Measurements from ENCODE around the gene ATP8A2.

ATP8A2 gene

GRCh38 chr13:25409938-25410337 lies 38.2 kb downstream of the ATP8A2 start:
- H3K4me1 ChIP-seq = no peaks in the 10 kb centered on the region
- no peaks in the 10 kb centered on the region for H3K27me3 ChIP-seq (ENCODE audit: control insufficient read depth, insufficient read depth, low read length)
- no peaks in the 10 kb centered on the region for H3K79me2 ChIP-seq
- H3K27ac ChIP-seq = no peak overlapping the region
- H3K4me3 ChIP-seq (ENCODE audit: low read depth, low read length) = no peak overlapping the region
- H2AFZ ChIP-seq = no peak overlapping the region
- H3K9me3 ChIP-seq (ENCODE audit: control insufficient read depth, low read length) = peaks cover 2% of the 10 kb centered on the region
- no peaks in the 10 kb centered on the region for H3K36me3 ChIP-seq (ENCODE audit: control insufficient read depth, insufficient read depth, low read length)
- no peak overlapping the region for H3K9ac ChIP-seq
- TF ChIP-seq CTCF (IDR thresholded peaks at IDR 0.05) = no peak
- H3K4me2 ChIP-seq (ENCODE audit: low read length) = no peak overlapping the region

- H3K4me2 ChIP-seq (ENCODE audit: low read length) = no peak overlapping the region
- no peaks in the 10 kb centered on the region for H3K4me1 ChIP-seq
- H3K27me3 ChIP-seq (ENCODE audit: control insufficient read depth, insufficient read depth, low read length) = no peaks in the 10 kb centered on the region
- H3K79me2 ChIP-seq = no peaks in the 10 kb centered on the region
- H3K9me3 ChIP-seq (ENCODE audit: control insufficient read depth, low read length) = peaks cover 2% of the 10 kb centered on the region
- H2AFZ ChIP-seq = no peak overlapping the region
- no peak for TF ChIP-seq CTCF (IDR thresholded peaks at IDR 0.05)
- no peak overlapping the region for H3K27ac ChIP-seq
- no peak overlapping the region for H3K4me3 ChIP-seq (ENCODE audit: low read depth, low read length)
- no peaks in the 10 kb centered on the region for H3K36me3 ChIP-seq (ENCODE audit: control insufficient read depth, insufficient read depth, low read length)
- no peak overlapping the region for H3K9ac ChIP-seq
Measured at GRCh38 chr13:25415241-25415640, 43.5 kb downstream of the ATP8A2 start.

GRCh38 chr13:25417535-25417934 lies 45.8 kb downstream of the ATP8A2 start:
- Histone ChIP-seq H3K36me3 (ENCODE audit: control insufficient read depth, insufficient read depth, low read length) (no peaks in the 10 kb centered on the region), H3K27ac (no peak overlapping the region), H3K4me3 (ENCODE audit: low read depth, low read length) (no peak overlapping the region), H3K79me2 (no peaks in the 10 kb centered on the region), H3K4me2 (ENCODE audit: low read length) (no peak overlapping the region), H2AFZ (no peak overlapping the region), H3K9ac (no peak overlapping the region), H3K27me3 (ENCODE audit: control insufficient read depth, insufficient read depth, low read length) (no peaks in the 10 kb centered on the region), H3K4me1 (no peaks in the 10 kb centered on the region), H3K9me3 (ENCODE audit: control insufficient read depth, low read length) (no peaks in the 10 kb centered on the region)
- TF ChIP-seq CTCF (IDR thresholded peaks at IDR 0.05) = no peak

- TF ChIP-seq CTCF (IDR thresholded peaks at IDR 0.05) = no peak
- H3K4me3 ChIP-seq (ENCODE audit: low read depth, low read length) = no peak overlapping the region
- no peak overlapping the region for H2AFZ ChIP-seq
- no peaks in the 10 kb centered on the region for H3K9me3 ChIP-seq (ENCODE audit: control insufficient read depth, low read length)
- no peaks in the 10 kb centered on the region for H3K36me3 ChIP-seq (ENCODE audit: control insufficient read depth, insufficient read depth, low read length)
- H3K4me1 ChIP-seq = no peaks in the 10 kb centered on the region
- H3K4me2 ChIP-seq (ENCODE audit: low read length) = no peak overlapping the region
- no peaks in the 10 kb centered on the region for H3K27me3 ChIP-seq (ENCODE audit: control insufficient read depth, insufficient read depth, low read length)
- no peak overlapping the region for H3K9ac ChIP-seq
- no peak overlapping the region for H3K27ac ChIP-seq
- H3K79me2 ChIP-seq = no peaks in the 10 kb centered on the region
Measured at GRCh38 chr13:25420161-25420560, 48.4 kb downstream of the ATP8A2 start.

- Histone ChIP-seq H2AFZ (no peak overlapping the region), H3K4me1 (no peaks in the 10 kb centered on the region), H3K9me3 (ENCODE audit: control insufficient read depth, low read length) (no peaks in the 10 kb centered on the region), H3K36me3 (ENCODE audit: control insufficient read depth, insufficient read depth, low read length) (no peaks in the 10 kb centered on the region), H3K4me2 (ENCODE audit: low read length) (no peak overlapping the region), H3K4me3 (ENCODE audit: low read depth, low read length) (no peak overlapping the region), H3K79me2 (no peaks in the 10 kb centered on the region), H3K27me3 (ENCODE audit: control insufficient read depth, insufficient read depth, low read length) (no peaks in the 10 kb centered on the region), H3K9ac (no peak overlapping the region), H3K27ac (no peak overlapping the region)
- TF ChIP-seq CTCF (IDR thresholded peaks at IDR 0.05) = no peak
Measured at GRCh38 chr13:25421612-25422011, 49.8 kb downstream of the ATP8A2 start.

Measured in parathyroid adenoma (tissue), 2 donors.